Stimulated activated CD8-positive, alpha-beta memory T cell treated with anti-CD3 and anti-CD28 coated beads, Interleukin-4, amount 100 ng/mL, for 4 hours (primary cell): Measurements from ENCODE around the gene MYMX.

Experiments used
- DNase-seq, 2 donors: peaks; one replicate each; pipeline ENCODE4 v3.0.0-alpha.2; 2020; ENCODE audit warnings: low read depth in 2 of 2, low spot score in 1 of 2

MYMX gene

DNA sequence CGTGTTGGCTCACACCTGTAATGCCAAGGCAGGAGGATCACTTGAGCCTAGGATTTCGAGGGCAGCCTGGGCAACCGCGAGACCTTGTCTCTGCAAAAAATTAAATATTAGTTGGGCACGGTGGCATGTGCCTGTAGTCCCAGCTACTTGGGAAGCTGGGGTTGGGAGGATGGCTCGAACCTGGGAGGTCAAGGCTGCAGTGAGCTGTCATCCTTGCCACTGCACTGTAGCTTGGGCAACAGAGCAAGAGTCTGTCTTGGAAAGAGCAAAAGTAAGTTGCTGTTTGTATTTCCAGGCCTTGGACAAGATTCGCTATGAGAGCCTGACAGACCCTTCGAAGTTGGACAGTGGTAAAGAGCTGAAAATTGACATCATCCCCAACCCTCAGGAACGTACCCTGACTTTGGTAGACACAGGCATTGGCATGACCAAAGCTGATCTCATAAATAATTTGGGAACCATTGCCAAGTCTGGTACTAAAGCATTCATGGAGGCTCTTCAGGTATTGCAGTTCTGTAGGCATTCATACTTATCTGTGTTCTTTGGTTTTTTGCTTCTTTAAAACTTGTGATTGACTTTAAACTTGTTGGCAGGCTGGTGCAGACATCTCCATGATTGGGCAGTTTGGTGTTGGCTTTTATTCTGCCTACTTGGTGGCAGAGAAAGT, 32.5 kb downstream of the MYMX start:
- no peak for DNase-seq

- no peak for DNase-seq
Measured at GRCh38 chr6:44250067-44250717, 33.5 kb downstream of the MYMX start.

DNA sequence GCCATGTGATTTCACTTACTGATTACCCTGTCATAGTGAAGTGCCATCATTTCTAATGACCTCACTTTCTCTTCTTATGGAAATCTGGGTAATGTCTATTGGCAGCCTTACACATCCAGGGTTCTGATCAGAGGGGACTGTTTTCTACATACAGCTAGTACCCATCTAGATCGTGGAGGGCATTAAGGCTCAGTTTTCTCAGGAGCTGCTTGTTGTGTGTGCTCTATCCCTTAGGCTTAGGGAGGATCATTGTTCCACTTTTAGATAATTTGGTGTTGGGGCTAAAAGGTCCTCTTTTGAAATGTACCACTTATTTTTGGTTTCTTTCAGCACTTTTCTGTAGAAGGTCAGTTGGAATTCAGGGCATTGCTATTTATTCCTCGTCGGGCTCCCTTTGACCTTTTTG, 34.0 kb downstream of the MYMX start:
- no peak for DNase-seq

DNA sequence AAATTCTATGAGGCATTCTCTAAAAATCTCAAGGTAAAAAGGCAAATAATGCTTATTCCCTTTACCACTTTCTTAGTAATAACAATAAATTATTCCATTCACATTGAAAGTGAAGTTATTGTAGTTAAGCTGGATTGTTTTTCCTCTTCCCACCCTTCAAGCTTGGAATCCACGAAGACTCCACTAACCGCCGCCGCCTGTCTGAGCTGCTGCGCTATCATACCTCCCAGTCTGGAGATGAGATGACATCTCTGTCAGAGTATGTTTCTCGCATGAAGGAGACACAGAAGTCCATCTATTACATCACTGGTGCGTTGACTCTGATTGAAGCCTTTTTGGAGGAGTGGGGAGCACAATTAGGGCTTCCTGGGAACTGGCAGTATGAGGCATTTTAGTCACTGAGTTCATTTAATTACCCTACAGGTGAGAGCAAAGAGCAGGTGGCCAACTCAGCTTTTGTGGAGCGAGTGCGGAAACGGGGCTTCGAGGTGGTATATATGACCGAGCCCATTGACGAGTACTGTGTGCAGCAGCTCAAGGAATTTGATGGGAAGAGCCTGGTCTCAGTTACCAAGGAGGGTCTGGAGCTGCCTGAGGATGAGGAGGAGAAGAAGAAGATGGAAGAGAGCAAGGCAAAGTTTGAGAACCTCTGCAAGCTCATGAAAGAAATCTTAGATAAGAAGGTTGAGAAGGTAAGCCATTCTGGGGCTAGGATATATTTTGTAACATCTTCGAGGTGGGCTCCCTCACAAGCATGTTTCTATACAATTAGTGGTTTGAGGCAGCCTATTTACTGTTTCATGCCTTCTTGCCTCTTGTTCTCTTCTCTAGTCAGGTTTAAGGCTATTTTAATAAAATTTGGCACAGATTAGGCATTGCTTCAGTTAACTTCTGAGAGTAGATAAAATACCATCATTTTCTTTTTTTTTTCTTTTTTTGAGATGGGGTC, 35.1 kb downstream of the MYMX start:
- no peak for DNase-seq

DNA sequence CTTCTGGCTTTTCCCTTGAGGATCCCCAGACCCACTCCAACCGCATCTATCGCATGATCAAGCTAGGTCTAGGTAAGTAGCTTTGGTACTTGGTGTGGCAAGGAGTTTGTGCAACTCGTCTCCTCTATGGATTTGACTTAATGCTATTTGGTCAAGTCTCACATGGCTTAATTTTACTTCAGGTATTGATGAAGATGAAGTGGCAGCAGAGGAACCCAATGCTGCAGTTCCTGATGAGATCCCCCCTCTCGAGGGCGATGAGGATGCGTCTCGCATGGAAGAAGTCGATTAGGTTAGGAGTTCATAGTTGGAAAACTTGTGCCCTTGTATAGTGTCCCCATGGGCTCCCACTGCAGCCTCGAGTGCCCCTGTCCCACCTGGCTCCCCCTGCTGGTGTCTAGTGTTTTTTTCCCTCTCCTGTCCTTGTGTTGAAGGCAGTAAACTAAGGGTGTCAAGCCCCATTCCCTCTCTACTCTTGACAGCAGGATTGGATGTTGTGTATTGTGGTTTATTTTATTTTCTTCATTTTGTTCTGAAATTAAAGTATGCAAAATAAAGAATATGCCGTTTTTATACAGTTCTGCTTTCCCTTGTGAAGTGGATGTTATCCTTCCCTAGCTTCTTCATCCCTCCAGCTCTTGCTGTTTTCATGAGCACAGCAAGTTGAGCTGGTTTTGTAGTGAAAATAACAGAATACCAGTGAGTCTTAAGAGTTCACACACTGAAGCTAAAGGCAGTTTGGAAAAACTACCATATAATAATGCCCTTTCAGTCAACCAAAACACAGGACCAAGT, 36.8 kb downstream of the MYMX start:
- DNase-seq: no peak

DNA sequence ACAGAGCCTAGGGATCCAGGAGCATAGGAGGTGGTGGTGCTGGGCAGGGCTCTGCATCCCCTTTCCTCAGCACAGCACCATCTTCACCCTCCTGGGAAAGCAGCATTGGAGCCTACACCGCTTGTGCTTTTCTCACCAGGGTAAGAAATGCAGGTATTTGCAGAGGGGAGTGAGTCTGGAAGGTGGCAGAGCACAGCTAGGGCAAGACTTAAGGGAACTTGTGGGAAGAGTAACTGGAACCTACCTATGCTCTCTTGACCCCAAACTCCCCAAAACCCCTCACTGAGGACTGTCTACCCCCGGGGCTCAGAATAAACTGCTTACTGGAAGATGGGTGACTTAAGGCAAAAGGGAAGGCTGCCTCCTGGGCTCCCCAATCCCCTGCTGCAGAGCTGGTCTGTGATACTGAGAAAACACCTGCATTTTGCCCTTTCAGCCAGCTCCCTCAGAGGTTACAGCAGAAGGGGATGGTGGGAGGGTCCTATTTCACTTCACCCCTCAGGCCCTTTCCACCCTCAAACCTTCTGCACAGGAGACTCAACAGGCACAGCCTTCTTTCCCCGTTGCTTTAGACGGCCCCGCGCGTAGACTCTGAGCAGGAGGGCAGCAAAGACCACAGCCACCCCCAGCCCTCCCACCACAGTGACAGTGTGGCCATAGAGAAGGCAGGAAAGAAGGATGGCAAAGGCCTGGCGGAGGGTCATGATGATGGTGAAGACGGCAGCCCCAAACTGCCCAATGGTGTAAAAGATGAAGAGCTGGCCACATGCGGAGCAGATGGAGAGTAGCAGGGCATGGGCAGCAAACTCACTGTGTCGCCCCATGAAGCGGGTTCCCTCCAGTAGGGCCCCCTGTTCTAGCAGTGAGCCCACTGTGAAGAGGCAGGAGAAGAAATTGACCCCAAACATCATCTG, 37.7 kb downstream of the MYMX start:
- no peak for DNase-seq

DNA sequence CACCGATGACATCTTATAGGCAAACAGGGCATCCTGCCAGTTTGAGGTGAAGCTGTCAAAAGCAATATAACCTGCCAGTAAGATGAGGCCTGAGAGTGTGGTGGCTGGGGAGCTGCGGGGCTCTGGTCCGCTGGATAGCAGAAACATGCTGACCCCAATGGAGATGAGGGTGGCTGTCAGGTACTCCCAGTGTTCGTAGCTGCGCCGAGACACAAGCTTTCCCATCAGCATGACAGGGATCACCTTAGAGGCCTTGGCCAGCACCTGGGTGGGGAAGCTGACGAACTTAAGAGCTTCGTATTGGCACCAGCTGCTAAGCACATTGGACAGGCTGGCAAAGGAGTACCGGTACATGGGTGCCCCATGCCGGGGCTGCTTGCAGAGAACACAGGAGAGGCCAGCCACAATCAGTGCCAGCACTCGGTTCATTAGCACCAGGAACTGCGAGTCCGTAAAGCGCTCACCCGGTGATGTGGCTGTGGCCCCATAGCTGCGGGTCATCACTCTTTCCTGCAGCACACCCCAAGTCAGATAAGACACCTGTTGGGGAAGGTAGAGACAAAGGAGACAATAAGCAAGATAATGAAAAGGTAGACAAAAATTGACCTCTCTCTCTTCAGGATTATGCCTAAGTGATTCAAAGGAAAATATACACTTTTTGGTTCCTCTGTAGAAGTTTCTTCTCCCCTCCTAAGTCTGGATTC, 38.5 kb downstream of the MYMX start:
- DNase-seq: no peak

- no peak for DNase-seq
Measured at GRCh38 chr6:44255871-44256774, 39.4 kb downstream of the MYMX start.

GRCh38 chr6:44256775-44257024, 40.0 kb downstream of the MYMX start:
- DNase-seq: no peak

DNA sequence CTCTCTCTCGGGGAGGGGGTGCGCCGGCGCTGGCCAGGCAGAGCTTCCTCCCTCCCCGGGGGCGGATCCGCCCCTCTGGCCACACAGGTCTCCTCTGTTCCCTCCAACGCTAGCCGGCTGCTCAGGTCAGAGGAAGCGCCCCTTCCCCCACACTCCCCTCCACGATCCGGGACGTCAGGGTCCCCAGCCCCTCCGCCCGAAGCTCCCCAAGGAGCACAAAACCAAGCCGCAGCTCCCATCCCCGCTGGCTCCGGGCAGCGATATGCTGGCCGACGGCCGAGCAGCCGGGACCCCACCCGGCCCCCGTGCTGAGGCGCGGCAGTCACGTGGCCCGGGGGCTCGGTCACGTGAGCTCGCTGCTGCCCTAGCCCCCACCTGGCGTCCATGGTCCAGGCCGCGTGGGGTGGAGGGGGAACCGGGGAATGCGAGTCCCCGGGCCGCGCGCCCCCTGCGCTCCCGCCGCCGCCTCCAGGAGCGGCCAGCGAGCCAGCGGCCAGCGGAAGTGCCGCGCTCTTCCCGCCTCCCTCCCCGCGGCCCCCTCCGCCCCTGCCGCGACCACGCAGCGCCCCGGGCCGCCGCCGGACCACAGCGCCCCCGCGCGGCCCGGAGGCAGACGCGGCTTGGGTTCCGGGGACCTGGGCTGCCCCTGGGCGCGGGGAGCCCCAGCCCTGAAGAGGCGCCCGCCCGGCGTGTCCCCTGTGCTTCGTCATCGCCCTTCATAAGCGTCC, 40.5 kb downstream of the MYMX start, which contains the start of gene SLC35B2:
Gene SLC35B2, minus strand, starts transcription at position 504 of the 728 bp plus-strand sequence. Its CDS starts 118 bp downstream, at position 386.
- DNase-seq: no peak

DNA sequence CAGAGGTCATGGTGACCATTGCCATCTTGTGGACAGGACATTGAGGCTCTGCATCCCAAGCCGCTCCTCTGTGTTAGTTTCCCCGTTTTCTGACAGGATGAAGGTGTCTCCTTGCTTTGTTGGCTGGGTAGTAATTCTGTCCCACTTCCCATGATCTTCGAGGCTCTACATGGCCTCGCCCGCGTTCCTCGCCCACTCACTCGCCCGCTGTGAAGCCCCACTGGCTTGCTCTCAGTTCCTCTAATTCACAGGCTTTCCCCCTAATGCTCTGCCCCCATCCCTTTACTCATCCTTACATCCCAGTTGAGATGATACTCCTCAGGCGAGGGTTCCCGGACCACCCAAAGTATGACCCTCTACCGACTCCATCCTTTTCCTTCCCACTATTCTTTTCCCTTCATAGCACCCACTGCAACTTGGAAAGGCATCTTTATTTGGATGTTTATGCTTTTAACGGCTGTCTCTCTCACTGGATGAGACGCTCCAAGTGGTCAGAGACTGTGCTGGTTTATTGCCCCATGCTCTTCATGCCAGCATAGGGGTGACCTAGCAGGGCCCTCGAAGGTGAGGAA, 41.1 kb downstream of the MYMX start:
- DNase-seq: no peak

- DNase-seq: no peak
Measured at GRCh38 chr6:44258325-44258863, 41.7 kb downstream of the MYMX start.

GRCh38 chr6:44258921-44259320, 42.2 kb downstream of the MYMX start:
- DNase-seq: no peak

GRCh38 chr6:44260011-44260410, 43.3 kb downstream of the MYMX start:
- no peak for DNase-seq

- no peak for DNase-seq
Measured at GRCh38 chr6:44260451-44261297, 43.9 kb downstream of the MYMX start.

DNA sequence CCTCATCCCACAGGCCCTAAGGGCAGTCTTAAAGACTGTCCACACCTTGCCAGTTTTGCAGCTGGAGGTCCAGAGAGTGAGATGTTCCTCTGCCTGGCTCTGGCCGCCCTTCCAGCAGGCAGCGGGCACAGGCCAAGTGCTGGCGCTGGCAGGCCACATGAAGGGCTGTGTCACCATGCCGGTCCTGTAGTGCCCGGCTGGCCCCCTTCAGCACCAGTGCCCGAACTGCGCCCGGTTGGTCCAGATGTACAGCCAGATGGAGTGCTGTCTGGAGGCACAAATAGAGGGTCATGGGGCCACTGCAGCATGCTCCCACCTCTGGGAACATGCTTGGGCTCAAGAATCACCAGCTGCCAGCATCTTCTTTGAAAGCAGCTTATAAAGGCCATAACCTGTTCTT, 44.9 kb downstream of the MYMX start:
- DNase-seq: no peak
